DMS 273 (cell line): ENCODE results near the gene CHRM4.

Source experiments
- DNase-seq: peaks from one replicate; lab custom pipeline; 2025; ENCODE audit not compliant: unreplicated experiment; lab: John Stamatoyannopoulos, UW

The CHRM4 gene

GRCh38 chr11:46348566-46349401, 42.8 kb downstream of the CHRM4 start:
- DNase-seq = no peak

GRCh38 chr11:46347637-46348311, 43.8 kb downstream of the CHRM4 start:
- peak; percentile 26 for DNase-seq

- peak; percentile 89 for DNase-seq
Measured at GRCh38 chr11:46346886-46347636, 44.5 kb downstream of the CHRM4 start, which contains the start of gene DGKZ. TSS of gene DGKZ (plus strand) at chr11:46347463. CDS start at chr11:46347660, 197 bp downstream.

GRCh38 chr11:46345881-46346484, 45.6 kb downstream of the CHRM4 start:
- peak; percentile 21 for DNase-seq

- peak; percentile 81 for DNase-seq
Measured at GRCh38 chr11:46345131-46345597, 46.4 kb downstream of the CHRM4 start.

GRCh38 chr11:46343520-46343919, 48.1 kb downstream of the CHRM4 start:
- DNase-seq = no peak

GRCh38 chr11:46342239-46342638, 49.3 kb downstream of the CHRM4 start:
- no peak for DNase-seq

- no peak for DNase-seq
Measured at GRCh38 chr11:46341454-46341853, 50.1 kb downstream of the CHRM4 start.

- peak; percentile 55 for DNase-seq
Measured at GRCh38 chr11:46339816-46340215, 51.8 kb downstream of the CHRM4 start.

GRCh38 chr11:46338988-46339666, 52.4 kb downstream of the CHRM4 start:
- DNase-seq = peak; percentile 91

GRCh38 chr11:46338636-46338987, 53.0 kb downstream of the CHRM4 start:
- no peak for DNase-seq

- no peak for DNase-seq
Measured at GRCh38 chr11:46337626-46338345, 53.8 kb downstream of the CHRM4 start.

GRCh38 chr11:46336563-46337180, 54.9 kb downstream of the CHRM4 start:
- DNase-seq = no peak

GRCh38 chr11:46335890-46336562, 55.5 kb downstream of the CHRM4 start:
- no peak for DNase-seq

GRCh38 chr11:46335271-46335670, 56.3 kb downstream of the CHRM4 start:
- no peak for DNase-seq

- DNase-seq = no peak
Measured at GRCh38 chr11:46334211-46334610, 57.4 kb downstream of the CHRM4 start.
